SK-MEL-5 (cell line): Measurements from ENCODE around the gene DOCK7. TPM values are rescaled to one million over a fixed set of nuclear protein-coding genes. Genes with fewer than 3 reads are reported as not detected.
"Not testable (repeated sequence)": the region's sequence is repeated elsewhere in the genome, so short reads cannot be mapped to it uniquely, and the experiment has no call there.

Experiments used
- DNase-seq: peaks from one replicate; pipeline ENCODE4 v3.0.0-alpha.2; 2016; ENCODE audit warnings: low read depth, low spot score
- in situ Hi-C: cut with HindIII; loops from 2 replicates; pipeline ENCODE4 v1.10.0; 2016; ENCODE audit warnings: low sequenced_read_pairs, high pct_unique_total_duplicates, low pct_unique_long_range_greater_than_20kb
- total RNA-seq: library from RNA; depleted of rRNA; stranded (reverse); fragments of >200 nt; shearing (Covaris generic); gene quantifications from 2 replicates; pipeline ENCODE4 v1.2.3, GENCODE V29; 2014

The DOCK7 gene
- total RNA-seq, 1 experiment from 2014 or later = 109 TPM

GRCh38 chr1:62590255-62590969 is 97.8 kb downstream of the DOCK7 start:
- in situ Hi-C loops = no loop called here
- DNase-seq = no peak

GRCh38 chr1:62589321-62589720 is 98.9 kb downstream of the DOCK7 start:
- in situ Hi-C loops = no loop called here
- DNase-seq = no peak

GRCh38 chr1:62588000-62588399 is 100.2 kb downstream of the DOCK7 start:
- in situ Hi-C loops = no loop called here
- no peak for DNase-seq

- no peak for DNase-seq
- in situ Hi-C loops = no loop called here
Measured at GRCh38 chr1:62585469-62586155, 102.6 kb downstream of the DOCK7 start.

GRCh38 chr1:62573675-62574074 is 114.5 kb downstream of the DOCK7 start:
- DNase-seq = no peak
- in situ Hi-C loops = no loop called here

- DNase-seq = no peak
- in situ Hi-C loops = no loop called here
Measured at GRCh38 chr1:62572476-62572875, 115.7 kb downstream of the DOCK7 start.

DNA sequence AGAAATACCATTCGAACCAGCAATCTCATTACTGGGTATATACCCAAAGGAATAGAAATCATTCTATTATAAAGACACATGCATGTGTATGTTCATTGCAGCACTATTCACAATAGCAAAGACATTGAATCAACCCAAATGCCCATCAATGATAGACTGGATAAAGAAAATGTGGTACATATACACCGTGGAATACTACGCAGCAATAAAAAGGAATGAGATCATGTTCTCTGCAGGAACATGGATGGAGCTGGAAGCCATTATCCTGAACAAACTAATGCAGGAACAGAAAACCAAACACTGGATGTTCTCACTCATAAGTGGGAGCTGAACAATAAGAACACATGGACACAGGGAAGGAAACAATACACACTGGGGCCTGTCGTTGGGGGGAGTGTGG is 116.7 kb downstream of the DOCK7 start:
- DNase-seq, in situ Hi-C loops: not testable (repeated sequence)

DNA sequence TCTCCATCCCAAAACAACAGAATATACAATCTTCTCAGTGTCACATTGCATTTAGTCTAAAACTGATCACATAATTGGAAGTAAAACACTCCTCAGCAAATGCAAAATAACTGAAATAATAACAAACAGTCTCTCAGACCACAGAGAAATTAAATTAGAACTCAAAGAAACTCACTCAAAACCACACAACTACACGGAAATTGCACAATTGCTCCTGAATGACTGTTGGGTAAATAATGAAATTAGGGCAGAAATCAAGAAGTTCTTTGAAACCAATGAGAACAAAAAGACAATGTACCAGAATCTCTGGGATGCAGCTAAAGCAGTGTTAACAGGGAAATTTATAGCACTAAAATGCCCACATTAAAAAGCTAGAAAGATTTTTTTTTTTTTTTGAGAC is 120.3 kb downstream of the DOCK7 start:
- DNase-seq = not testable (repeated sequence)

DNA sequence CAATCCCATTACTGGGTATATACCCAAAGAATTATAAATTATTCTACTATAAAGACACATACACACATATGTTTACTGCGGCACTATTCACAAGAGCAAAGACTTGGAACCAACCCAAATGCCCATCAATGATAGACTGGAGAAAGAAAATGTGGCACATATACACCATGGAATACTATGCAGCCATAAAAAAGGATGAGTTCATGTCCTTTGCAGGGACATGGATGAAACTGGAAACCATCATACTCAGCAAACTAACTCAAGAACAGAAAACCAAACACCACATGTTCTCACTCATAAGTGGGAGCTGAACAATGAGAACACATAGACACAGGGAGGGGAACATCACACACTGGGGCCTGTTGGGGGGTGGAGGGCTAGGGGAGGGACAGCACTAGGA is 121.0 kb downstream of the DOCK7 start:
- in situ Hi-C loops, DNase-seq: not testable (repeated sequence)

More for the DNA sequence above, 120.3 kb downstream of the DOCK7 start:
- in situ Hi-C loops = not testable (repeated sequence)

DNA sequence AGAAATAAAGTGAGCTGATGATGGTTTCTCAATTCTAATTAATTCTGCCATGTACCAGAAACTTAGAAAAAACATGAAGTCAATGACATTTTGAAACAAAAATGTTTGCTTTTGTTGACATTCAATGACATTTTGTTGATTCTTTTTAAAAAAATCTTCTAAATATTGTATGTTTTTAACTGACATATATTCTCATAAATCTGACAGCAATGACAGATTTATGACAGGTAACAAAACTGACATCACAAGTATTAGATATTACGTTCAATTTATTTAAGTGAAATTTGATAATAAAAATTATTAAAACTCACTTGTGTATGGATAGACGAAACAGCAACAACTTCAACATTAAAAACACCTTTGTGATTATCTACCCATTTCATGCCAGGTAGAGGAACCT is 126.9 kb downstream of the DOCK7 start:
- no peak for DNase-seq
- in situ Hi-C loops = no loop called here

DNA sequence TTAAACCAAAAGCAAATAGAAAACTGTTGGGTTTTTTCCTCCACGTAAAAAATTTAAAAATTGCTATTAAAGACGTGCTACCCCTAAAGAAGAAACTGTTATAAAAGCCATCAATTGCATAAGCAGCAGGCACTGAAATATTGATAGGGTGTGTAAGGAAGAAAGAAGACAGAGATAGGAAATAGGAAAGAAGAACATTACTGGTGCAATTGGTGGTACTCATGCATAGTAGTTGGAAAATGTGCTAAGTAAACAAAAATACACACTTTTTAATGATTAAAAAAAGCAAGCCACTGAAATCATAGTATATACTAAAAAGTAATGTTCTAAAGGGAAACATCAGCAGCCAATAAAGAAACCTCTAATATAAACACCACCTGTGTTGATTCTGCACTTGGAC is 143.6 kb downstream of the DOCK7 start:
- DNase-seq = no peak
- in situ Hi-C loops = no loop called here

GRCh38 chr1:62541048-62541447 is 147.1 kb downstream of the DOCK7 start:
- in situ Hi-C loops = no loop called here

DNA sequence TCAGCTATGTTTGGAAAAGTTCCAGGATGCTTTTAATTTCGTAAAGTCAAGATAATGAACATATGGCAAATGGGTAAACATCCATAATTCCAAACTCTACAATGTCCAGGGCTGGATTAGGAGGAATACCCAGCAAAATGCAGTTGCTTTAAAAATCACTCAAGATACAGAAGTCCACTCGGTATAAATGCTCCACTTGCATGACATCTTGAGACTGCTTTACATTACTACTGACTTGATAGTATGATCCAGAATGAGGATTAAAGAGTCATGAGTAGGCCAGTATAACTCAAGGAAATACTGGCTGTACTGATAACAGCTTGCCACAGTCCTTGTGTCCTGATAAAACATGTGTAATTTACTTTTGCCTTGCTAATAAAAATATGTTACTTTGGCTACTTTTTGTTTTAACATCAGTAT is 149.1 kb downstream of the DOCK7 start:
- DNase-seq = no peak
- in situ Hi-C loops = no loop called here

More at GRCh38 chr1:62541048-62541447, 147.1 kb downstream of the DOCK7 start:
- no peak for DNase-seq

DNA sequence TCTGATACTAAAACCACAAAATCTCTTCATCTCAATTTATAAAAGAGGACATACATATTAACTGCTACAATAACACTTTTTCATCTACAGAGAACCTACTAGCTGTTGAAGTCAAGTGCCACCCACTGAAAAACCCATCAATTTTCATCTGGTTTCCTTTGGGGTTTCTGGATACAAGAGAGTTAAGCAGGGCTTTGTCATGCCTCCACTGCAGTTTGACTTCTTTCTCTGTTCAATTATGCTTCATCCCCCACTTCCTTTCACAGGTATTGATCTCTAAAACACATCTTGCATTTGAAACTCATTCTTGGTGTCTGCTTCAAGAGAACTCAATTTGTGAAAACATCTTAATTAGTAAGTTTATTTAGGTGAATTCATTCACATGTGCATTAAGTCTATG is 151.3 kb downstream of the DOCK7 start:
- in situ Hi-C loops = no loop called here
- DNase-seq = no peak

DNA sequence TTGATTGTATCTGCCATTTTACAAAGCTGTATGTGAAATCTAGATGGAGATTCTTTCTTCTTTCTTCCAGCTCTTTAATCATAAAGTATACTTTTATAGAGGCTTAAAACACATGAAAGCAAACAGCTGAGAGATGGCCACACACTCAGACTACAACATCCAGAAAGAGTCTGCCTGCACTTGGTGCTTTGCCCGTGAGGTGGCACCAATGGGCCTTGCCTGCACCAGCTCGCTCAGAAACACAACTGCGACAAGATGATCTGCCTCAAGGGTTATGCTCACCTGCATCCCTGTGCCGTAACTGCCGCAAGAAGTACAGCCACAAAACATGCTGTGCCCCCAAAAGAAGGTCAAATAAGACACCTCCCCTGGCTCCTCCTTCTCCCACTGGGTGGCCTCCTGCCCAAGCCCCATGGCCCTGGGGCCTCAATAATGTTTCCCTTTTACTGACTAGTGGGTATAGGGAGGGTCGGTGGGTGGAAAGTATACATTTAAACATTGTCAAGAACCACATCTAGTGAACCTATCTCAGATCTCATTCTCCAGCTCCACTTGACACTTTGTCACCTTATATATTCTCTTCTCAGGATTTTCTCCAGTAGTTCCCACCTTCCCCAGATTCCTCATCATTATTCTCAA is 157.6 kb downstream of the DOCK7 start:
- DNase-seq = peak; percentile 62
- in situ Hi-C loops = no loop called here

DNA sequence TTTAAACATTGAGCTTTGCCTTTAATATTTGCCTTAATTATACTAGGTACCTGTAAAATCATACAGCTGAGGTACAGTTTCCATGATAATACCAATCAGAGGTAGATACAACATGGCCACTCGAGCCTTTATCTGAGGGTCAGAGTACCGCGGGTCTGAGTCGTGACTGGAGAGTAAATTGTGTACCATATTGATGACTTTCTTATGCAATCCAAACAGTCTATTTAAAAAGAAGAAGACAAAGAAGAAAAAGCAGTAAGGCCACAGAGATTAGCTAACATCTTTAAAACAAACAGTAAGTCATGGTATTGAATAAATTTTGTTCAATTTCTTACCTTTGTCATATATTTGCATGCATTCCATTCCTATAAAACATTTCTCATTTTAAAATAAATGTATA is 159.0 kb downstream of the DOCK7 start:
- in situ Hi-C loops = no loop called here
- DNase-seq = no peak

GRCh38 chr1:62528015-62528414 is 160.2 kb downstream of the DOCK7 start:
- in situ Hi-C loops = no loop called here
- no peak for DNase-seq

DNA sequence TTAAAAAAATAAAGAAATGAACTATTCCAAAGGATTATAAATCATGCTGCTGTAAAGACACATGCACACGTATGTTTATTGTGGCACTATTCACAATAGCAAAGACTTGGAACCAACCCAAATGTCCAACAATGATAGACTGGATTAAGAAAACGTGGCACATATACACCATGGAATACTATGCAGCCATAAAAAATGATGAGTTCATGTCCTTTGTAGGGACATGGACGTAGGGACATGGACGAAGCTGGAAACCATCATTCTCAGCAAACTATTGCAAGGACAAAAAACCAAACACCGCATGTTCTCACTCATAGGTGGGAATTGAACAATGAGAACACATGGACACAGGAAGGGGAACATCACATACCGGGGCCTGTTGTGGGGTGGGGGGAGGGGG is 160.8 kb downstream of the DOCK7 start:
- in situ Hi-C loops, DNase-seq: not testable (repeated sequence)

- in situ Hi-C loops = no loop called here
- DNase-seq = no peak
Measured at GRCh38 chr1:62523860-62524259, 164.3 kb downstream of the DOCK7 start.
